Activated CD4-positive, alpha-beta T cell treated with anti-CD3 and anti-CD28 coated beads, Interleukin-2, Interleukin-4, amounts not matched to agents 100 ng/mL and 50 ng/mL, durations not matched to agents 16 hours and 8 hours (primary cell): ENCODE measurements around the gene PHOX2A.

ENCODE experiments used
- DNase-seq: peaks from one replicate; pipeline ENCODE4 v3.0.0-alpha.2; 2020; ENCODE audit warnings: low spot score

The PHOX2A gene

GRCh38 chr11:72247584-72247983, 3.6 kb upstream of the PHOX2A start:
- DNase-seq = no peak

DNA sequence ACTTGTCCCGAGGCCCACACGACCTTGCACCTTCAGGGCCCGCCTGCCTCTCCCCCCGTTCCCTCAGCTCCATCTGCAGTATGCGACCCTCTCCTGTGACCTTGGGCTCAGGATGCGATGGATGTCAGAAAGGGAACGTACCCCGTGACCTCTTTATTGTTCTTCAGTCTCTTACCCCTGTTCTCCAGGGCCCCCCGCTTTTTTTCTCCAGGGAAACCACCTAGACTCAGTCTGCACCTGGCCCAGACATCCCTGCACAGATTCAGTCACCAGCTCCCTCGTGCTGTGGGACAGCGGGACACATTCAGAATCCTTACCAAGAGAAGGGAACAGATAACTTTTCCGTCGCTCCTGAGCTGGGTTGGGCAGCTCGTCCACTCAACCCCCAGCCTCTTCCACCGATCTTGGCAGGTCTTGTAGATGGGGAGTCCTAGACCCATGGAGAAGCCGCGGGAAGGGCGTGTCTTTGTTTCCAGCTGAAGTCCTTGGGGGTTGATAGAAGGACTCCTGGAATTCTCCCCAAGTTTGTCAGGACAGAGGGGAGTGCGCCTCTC, 1.4 kb upstream of the PHOX2A start:
- no peak for DNase-seq

- DNase-seq = no peak
Measured at GRCh38 chr11:72244361-72245262, 636 bp upstream of the PHOX2A start.

DNA sequence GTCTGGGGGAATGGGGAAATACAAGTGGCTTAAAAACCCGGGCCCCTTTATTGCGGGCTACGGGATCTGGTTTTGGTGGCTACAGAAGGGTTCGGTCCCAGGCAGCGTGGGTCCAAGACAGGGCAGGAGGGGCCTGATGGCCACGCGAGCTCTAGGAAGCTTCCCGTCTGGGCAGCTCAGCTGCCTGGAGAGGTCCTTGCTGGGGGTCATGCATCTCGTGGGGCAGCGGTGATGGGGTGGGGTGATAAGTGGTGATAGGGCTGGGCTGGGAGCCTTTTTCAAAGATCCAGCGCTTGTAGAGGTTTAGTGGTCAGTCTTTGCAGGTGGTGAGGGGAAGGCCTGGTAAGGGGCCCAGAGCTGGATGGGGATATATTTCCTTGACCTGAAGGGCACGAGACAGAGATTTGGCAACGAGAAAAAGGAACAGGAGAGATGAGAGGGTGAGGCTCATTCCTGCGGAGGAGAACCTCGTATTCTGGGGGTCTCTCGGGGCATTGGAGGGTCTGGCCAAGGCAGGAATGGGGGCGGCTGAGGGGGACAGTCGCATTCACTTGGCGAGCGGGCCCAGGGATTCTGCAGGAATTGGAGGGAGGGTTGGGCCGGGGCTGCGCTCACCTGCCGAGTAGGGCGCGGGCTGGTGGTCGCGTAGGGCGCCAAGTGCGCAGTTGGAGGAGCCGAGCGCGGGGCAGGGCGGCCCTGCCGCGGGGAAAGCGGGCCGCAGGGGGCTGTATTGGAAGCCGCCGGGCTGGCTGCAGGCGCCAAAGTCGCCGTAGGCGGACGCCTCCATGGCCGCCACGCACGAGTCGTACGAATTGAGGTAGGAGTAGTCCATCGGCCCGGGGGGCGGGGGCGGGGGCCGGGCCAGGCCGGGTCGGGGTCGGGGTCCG, 560 bp downstream of the PHOX2A start:
- no peak for DNase-seq

DNA sequence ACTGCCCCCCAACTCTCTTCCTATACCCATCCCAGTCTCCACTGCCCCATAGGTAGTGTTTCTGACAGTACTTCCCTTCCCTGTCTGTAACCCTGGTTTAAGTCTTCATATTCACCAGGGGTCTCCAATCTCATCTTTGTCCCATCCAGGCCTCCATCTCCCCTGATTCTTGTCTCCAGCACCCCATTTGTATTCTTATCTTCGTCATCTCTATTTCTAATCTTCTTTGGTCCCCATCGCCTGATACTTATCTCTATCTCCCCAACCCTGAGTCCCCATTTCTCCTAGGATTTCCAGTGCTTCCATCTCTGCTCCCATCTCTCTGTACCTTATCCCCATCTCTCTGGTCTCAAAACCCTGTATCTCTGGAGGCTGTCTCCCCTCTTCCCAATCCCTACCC, 1.8 kb downstream of the PHOX2A start:
- DNase-seq = no peak

GRCh38 chr11:72241291-72241781, 2.6 kb downstream of the PHOX2A start:
- no peak for DNase-seq

GRCh38 chr11:72240461-72241290, 3.3 kb downstream of the PHOX2A start:
- DNase-seq = no peak

- no peak for DNase-seq
Measured at GRCh38 chr11:72239849-72240460, 4.0 kb downstream of the PHOX2A start.

GRCh38 chr11:72239313-72239848, 4.6 kb downstream of the PHOX2A start:
- no peak for DNase-seq

DNA sequence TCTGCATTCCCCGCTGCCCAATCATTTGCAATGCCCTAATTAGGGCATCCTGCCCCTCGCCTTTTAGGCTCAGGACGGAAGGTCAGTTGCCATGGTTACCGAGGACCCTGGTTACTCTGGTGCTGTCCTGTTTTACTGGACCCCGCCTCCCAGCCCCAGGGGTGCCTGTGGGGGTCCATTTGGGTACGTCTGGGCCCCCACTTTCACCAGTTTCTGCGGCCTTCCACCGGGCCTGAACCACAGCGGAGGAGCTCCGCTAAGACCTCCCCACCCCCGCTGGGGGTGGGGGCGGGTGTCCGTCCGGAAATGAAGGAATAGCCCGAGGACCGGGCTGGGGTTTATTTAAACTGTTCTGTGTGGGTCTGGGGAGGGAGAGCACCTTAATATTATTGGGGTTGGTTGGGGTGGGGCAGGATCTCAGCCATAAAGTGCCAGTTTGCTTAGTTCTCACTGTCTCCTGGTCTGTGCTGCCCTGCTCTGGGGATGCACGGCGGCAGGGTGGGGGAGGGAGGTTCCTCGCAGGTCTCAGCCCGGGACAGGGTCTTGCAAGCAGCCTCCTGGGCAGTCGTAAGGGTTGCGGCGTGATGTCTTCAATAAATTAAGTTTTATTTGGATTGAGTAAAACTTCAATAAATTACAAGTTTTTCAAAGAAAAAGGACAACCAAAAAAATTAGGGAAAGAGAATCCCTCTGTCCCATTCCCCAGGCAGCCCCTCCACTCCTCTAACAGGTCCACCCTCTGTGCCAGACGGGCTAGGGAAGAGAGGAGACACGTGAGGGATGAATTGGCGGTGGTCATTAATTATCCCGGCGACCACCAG, 5.3 kb downstream of the PHOX2A start:
- DNase-seq = no peak

DNA sequence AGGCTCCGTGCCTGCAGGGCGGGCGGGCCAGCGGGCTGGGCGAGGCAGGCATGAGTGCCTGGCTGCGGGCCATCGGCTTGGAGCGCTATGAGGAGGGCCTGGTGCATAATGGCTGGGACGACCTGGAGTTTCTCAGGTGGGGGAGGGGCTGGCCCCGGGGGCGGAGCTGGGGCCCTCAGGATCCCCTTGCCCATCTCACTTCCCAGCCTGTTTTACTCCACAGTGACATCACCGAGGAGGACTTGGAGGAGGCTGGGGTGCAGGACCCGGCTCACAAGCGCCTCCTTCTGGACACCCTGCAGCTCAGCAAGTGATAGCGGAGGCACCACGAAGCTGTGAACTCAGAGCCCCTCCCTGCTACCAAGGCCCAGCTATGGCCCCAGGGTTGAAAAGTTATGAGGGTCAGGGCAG, 5.9 kb downstream of the PHOX2A start:
- DNase-seq = peak; percentile 64

DNA sequence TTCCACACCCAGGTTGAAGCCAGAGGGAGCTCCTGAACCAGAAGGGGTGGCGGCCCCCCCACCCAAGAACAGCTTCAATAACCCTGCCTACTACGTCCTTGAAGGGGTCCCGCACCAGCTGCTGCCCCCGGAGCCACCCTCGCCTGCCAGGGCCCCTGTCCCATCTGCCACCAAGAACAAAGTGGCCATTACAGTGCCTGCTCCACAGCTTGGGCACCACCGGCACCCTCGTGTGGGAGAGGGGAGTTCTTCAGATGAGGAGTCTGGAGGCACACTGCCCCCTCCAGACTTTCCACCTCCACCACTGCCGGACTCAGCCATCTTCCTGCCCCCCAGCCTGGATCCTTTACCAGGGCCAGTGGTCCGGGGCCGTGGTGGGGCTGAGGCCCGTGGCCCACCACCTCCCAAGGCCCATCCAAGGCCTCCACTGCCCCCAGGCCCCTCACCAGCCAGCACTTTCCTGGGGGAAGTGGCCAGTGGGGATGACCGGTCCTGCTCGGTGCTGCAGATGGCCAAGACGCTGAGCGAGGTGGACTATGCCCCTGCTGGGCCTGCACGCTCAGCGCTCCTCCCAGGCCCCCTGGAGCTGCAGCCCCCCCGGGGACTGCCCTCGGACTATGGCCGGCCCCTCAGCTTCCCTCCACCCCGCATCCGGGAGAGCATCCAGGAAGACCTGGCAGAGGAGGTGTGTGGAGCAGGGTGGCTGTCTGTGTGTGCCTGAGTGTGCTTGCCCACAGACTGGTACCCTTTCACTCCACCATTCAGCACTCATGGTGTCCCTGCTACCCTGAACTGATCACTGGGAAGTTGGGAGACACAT, 6.7 kb downstream of the PHOX2A start:
- DNase-seq = no peak

GRCh38 chr11:72236774-72237111, 7.2 kb downstream of the PHOX2A start:
- no peak for DNase-seq

DNA sequence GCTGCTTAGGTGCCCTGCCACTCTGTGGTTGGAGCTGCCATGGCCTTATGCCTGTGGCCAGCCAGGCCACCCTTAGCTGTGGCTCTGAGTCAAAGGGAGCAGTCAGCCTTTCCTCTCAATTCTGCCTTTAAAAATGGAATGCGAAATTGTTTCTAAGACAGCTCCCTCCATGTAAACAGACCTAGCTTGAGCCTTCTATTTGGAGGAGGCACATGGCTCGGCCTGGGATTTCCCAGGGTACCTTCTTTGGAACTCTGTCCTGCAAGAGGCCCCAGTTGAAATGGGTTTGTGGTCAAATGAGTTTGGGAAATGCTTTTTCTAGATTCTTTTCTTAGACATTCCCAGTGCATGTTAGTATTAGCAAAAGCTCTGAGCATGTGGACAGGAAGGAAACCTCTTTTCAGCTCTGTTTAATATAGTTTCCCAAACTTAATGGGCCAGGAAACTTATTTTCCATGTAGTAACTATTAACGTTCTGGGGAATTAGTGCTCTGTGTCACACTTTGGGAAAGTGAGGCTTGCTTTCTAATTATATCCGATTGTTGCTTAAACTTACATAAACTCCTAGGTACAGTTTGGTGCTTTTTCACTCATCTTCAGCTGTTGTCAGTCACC, 7.8 kb downstream of the PHOX2A start:
- no peak for DNase-seq

GRCh38 chr11:72235351-72236057, 8.5 kb downstream of the PHOX2A start:
- DNase-seq = no peak

DNA sequence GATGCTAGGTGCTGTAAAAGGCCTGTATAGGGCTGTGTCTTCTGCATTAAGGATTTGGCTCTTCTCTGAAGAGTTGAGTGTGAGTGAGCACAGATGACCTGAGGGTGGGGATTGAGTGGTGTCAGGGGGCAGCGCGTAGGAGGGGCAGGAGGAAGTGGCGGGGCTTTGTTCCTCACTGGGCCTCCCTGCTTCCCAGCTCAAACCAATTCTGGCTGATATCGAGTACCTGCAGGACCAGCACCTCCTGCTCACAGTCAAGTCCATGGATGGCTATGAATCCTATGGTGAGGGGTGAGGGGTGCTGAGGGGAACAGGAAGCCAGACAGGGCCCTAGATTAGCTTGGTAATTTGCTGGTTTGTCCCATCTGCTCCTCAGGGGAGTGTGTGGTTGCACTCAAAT, 9.1 kb downstream of the PHOX2A start:
- DNase-seq = no peak

DNA sequence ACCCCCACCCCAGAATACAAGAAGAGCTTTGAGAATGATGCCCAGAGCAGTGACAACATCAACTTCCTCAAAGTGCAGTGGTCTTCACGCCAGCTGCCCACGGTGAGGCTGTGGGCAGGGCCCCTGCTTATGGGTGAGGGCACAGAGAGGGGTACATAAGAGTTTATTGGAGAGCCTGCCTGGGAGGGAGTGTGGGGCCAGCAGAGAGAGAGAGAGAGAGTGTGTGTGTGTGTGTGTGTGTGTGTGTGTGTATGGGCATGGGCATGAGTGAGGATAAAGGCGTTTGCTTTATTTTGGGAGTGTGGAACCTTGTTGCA, 9.5 kb downstream of the PHOX2A start:
- no peak for DNase-seq

GRCh38 chr11:72233773-72234513, 10.0 kb downstream of the PHOX2A start:
- no peak for DNase-seq
